SK-N-SH (cell line): Measurements from ENCODE around the gene CALML3. TPM values are rescaled to one million over a fixed set of nuclear protein-coding genes. Genes with fewer than 3 reads are reported as not detected.

Experiments
- CTCF ChIA-PET: fragments of 300-600, 350-600 bp; formaldehyde crosslinking; extraction: SDS; loops from one replicate; lab custom pipeline; 2021; lab: Yijun Ruan, JAX
- POLR2A ChIA-PET: fragments of 350-600 bp; sonication (Branson Sonifier 250); formaldehyde crosslinking; extraction: SDS; loops from one replicate; lab custom pipeline; 2020; ENCODE audit warnings: antibody characterized with exemption, inconsistent platforms; lab: Yijun Ruan, JAX
- DNase-seq: peaks from one replicate; pipeline ENCODE4 v3.0.0; 2012
- H2AFZ ChIP-seq: fragments of 200-600 bp; sonication (generic); 2 replicates; pipeline ENCODE4 v1.8.1; 2016; ENCODE audit warnings: antibody characterized with exemption, mild to moderate bottlenecking, low read depth
- H3F3A ChIP-seq: fragments of 200-600 bp; sonication (generic); replicated peaks from 2 replicates; pipeline ENCODE3; 2016; ENCODE audit warnings: antibody characterized with exemption, mild to moderate bottlenecking; ENCODE audit not compliant: insufficient read depth
- H3K27ac ChIP-seq, 2 experiments: fragments of 200-500 bp in 1 of 2; fragments of 200-600 bp in 1 of 2; sonication (Bioruptor generic) in 1 of 2; sonication (generic), shearing (Covaris generic) in 1 of 2; 2 replicates each; pipeline versions ENCODE4 v1.5.1 to v1.6.1; 2014 to 2016; ENCODE audit warnings: low read depth in 2 of 2, inconsistent platforms in 1 of 2, low read length in 1 of 2, mild to moderate bottlenecking in 1 of 2, mixed read lengths in 1 of 2
- H3K27me3 ChIP-seq: fragments of 200-600 bp; sonication (generic), shearing (Covaris generic); 2 replicates; pipeline ENCODE4 v1.6.1; 2016; ENCODE audit warnings: mixed run types; ENCODE audit not compliant: insufficient read depth
- H3K36me3 ChIP-seq, 2 experiments: fragments of 200-500 bp in 1 of 2; fragments of 200-600 bp in 1 of 2; sonication (Bioruptor generic) in 1 of 2; sonication (generic) in 1 of 2; replicated peaks in 1 of 2; 2 replicates each; pipeline versions ENCODE3 to v1.5.1; 2014 to 2016; ENCODE audit warnings: low read length in 1 of 2, mild to moderate bottlenecking in 1 of 2; ENCODE audit not compliant: insufficient read depth in 2 of 2, control insufficient read depth in 1 of 2
- H3K4me1 ChIP-seq, 2 experiments: fragments of 200-500 bp in 1 of 2; fragments of 200-600 bp in 1 of 2; sonication (Bioruptor generic) in 1 of 2; sonication (generic), shearing (Covaris generic) in 1 of 2; 2 replicates each; pipeline versions ENCODE4 v1.5.1 to v1.6.1; 2014 to 2016; ENCODE audit warnings: low read depth in 1 of 2, low read length in 1 of 2, mixed run types in 1 of 2; ENCODE audit not compliant: insufficient read depth in 2 of 2, control insufficient read depth in 1 of 2
- H3K4me2 ChIP-seq: fragments of 200-600 bp; sonication (generic), shearing (Covaris generic); 2 replicates; pipeline ENCODE4 v1.6.1; 2017; ENCODE audit warnings: mixed run types
- H3K4me3 ChIP-seq, 2 experiments: fragments of 200-500 bp in 1 of 2; fragments of 200-600 bp in 1 of 2; sonication (Bioruptor generic) in 1 of 2; sonication (generic), shearing (Covaris generic) in 1 of 2; 2 replicates each; pipeline versions ENCODE4 v1.5.1 to v1.8.1; 2014 to 2016; ENCODE audit warnings: low read depth in 2 of 2, inconsistent platforms in 1 of 2, low read length in 1 of 2, mild to moderate bottlenecking in 1 of 2, mixed read lengths in 1 of 2, moderate library complexity in 1 of 2
- H3K79me2 ChIP-seq: fragments of 200-600 bp; sonication (generic); 2 replicates; pipeline ENCODE4 v1.8.1; 2017; ENCODE audit warnings: mild to moderate bottlenecking; ENCODE audit not compliant: insufficient read depth
- H3K9ac ChIP-seq: fragments of 200-600 bp; sonication (generic); 2 replicates; pipeline ENCODE4 v1.6.1; 2017; ENCODE audit warnings: mixed run types
- H3K9me2 ChIP-seq: fragments of 200-600 bp; sonication (generic); 2 replicates; pipeline ENCODE4 v1.6.1; 2017; ENCODE audit warnings: mixed run types
- H3K9me3 ChIP-seq: fragments of 200-600 bp; sonication (generic); 2 replicates; pipeline ENCODE4 v1.6.1; 2017; ENCODE audit warnings: mixed run types, mild to moderate bottlenecking, moderate library complexity
- H4K20me1 ChIP-seq: fragments of 200-600 bp; sonication (generic); 2 replicates; pipeline ENCODE4 v1.6.1; 2017; ENCODE audit warnings: mild to moderate bottlenecking, mixed run types; ENCODE audit not compliant: insufficient read depth
- CHD2 ChIP-seq: fragments of 150-350 bp; IDR thresholded peaks from 2 replicates; pipeline ENCODE4 v1.6.1; 2018; ENCODE audit warnings: low read length; ENCODE audit not compliant: partially characterized antibody
- CTCF ChIP-seq: fragments of 200-600 bp; sonication (generic); IDR thresholded peaks from 2 replicates; pipeline ENCODE4 v1.6.1; 2017; ENCODE audit warnings: antibody characterized with exemption, mild to moderate bottlenecking, moderate library complexity
- ELF1 ChIP-seq: IDR thresholded peaks from 2 replicates; pipeline ENCODE4 v1.4.0; 2012
- EP300 ChIP-seq, 2 experiments: IDR thresholded peaks; 2 replicates each; pipeline versions ENCODE4 v1.4.0 to v1.6.1; 2012; ENCODE audit warnings: borderline replicate concordance in 1 of 2, low read depth in 1 of 2, low read length in 1 of 2
- EZH2phosphoT487 ChIP-seq: fragments of 200-600 bp; sonication (generic); IDR thresholded peaks from 2 replicates; pipeline ENCODE4 v1.6.1; 2017; ENCODE audit warnings: low read depth, mixed run types, mild to moderate bottlenecking, antibody characterized with exemption, moderate library complexity, borderline replicate concordance
- FOSL2 ChIP-seq: IDR thresholded peaks from 2 replicates; pipeline ENCODE4 v1.4.0; 2012; ENCODE audit warnings: low read depth, mild to moderate bottlenecking, moderate library complexity, borderline replicate concordance
- FOXJ3 ChIP-seq: sonication (generic); formaldehyde crosslinking; IDR thresholded peaks from 2 replicates; pipeline ENCODE4 v1.5.1; 2020; ENCODE audit warnings: mild to moderate bottlenecking, missing genetic modification reagents
- FOXM1 ChIP-seq: IDR thresholded peaks from 2 replicates; pipeline ENCODE4 v1.4.0; 2012; ENCODE audit warnings: low read depth, mild to moderate bottlenecking
- GABPA ChIP-seq: IDR thresholded peaks from 2 replicates; pipeline ENCODE4 v1.4.0; 2012; ENCODE audit warnings: low read depth, mild to moderate bottlenecking
- GATA2 ChIP-seq: sonication (generic); formaldehyde crosslinking; IDR thresholded peaks from 2 replicates; pipeline ENCODE4 v1.5.0; 2020; ENCODE audit warnings: mild to moderate bottlenecking, missing genetic modification reagents
- IRF3 ChIP-seq: fragments of 150-350 bp; IDR thresholded peaks from 2 replicates; pipeline ENCODE4 v1.6.1; 2016; ENCODE audit warnings: mild to moderate bottlenecking, low read depth, low read length
- JUND ChIP-seq: IDR thresholded peaks from 2 replicates; pipeline ENCODE4 v1.4.0; 2012
- MAX ChIP-seq: IDR thresholded peaks from 2 replicates; pipeline ENCODE4 v1.4.0; 2012; ENCODE audit warnings: low read depth
- MXI1 ChIP-seq: IDR thresholded peaks from 2 replicates; pipeline ENCODE4 v1.6.1; 2012; ENCODE audit warnings: mild to moderate bottlenecking, low read depth, low read length, improper control_type of control experiment
- NFIC ChIP-seq: IDR thresholded peaks from 2 replicates; pipeline ENCODE4 v1.4.0; 2012; ENCODE audit warnings: borderline replicate concordance
- NRF1 ChIP-seq: IDR thresholded peaks from 2 replicates; pipeline ENCODE4 v1.6.1; 2012; ENCODE audit warnings: low read depth, mild to moderate bottlenecking, low read length
- PBX3 ChIP-seq: IDR thresholded peaks from 2 replicates; pipeline ENCODE4; 2012
- RAD21 ChIP-seq: IDR thresholded peaks from 2 replicates; pipeline ENCODE4 v1.6.1; 2012; ENCODE audit warnings: mild to moderate bottlenecking, low read length
- RCOR1 ChIP-seq: fragments of 150-350 bp; IDR thresholded peaks from 2 replicates; pipeline ENCODE4 v1.6.1; 2017; ENCODE audit warnings: antibody characterized with exemption, low read length
- SIN3A ChIP-seq: IDR thresholded peaks from 2 replicates; pipeline ENCODE4 v1.6.1; 2012; ENCODE audit warnings: low read depth, mild to moderate bottlenecking, low read length, moderate library complexity, borderline replicate concordance
- TAF1 ChIP-seq: IDR thresholded peaks from 2 replicates; pipeline ENCODE4 v1.6.1; 2012; ENCODE audit warnings: low read depth, mild to moderate bottlenecking, low read length, moderate library complexity, borderline replicate concordance
- TCF12 ChIP-seq: IDR thresholded peaks from 2 replicates; pipeline ENCODE4 v1.4.0; 2012
- USF1 ChIP-seq: IDR thresholded peaks from 2 replicates; pipeline ENCODE4 v1.4.0; 2012; ENCODE audit warnings: low read depth, borderline replicate concordance
- YY1 ChIP-seq: IDR thresholded peaks from 2 replicates; pipeline ENCODE4 v1.4.0; 2012; ENCODE audit warnings: low read depth, mild to moderate bottlenecking
- WGBS: methylation state at CpG from one replicate; pipeline ENCODE4 v1.1.6; 2017; ENCODE audit warnings: low lambda C conversion rate; 5-methylcytosine and 5-hydroxymethylcytosine counted together
- polyA plus RNA-seq, 3 experiments: library from polyadenylated mRNA; depleted of rRNA; stranded (reverse); fragments of >200 nt; gene quantifications; 2 replicates each; pipeline ENCODE4 v1.2.3, GENCODE V29; 2012

Gene CALML3
- polyA plus RNA-seq, 1 of the 3 experiments (the other 2 are of a cell fraction): not detected

- Histone ChIP-seq H3K4me1 (no peaks in the 10 kb centered on the region), H3K4me2 (no peak overlapping the region), H3K36me3 (no peaks in the 10 kb centered on the region), H3K9ac (no peak overlapping the region), H3K9me3 (0 out of 2 replicates have a peak, but pooled peaks cover 16% of the 10 kb centered on the region), H3K9me2 (no peaks in the 10 kb centered on the region), H3K27ac (no peak overlapping the region), H4K20me1 (no peaks in the 10 kb centered on the region), H2AFZ (no peak overlapping the region), H3K79me2 (no peaks in the 10 kb centered on the region), H3K27me3 (no peaks in the 10 kb centered on the region), H3K4me3 (no peak overlapping the region), H3F3A (no peaks in the 10 kb centered on the region)
- POLR2A ChIA-PET: no interaction called here
- no peak for TF ChIP-seq CHD2
- no peak for TF ChIP-seq NFIC
- no peak for TF ChIP-seq FOXJ3 (CRISPR knock-in tag)
- no peak for TF ChIP-seq GATA2 (CRISPR knock-in tag)
- no peak for TF ChIP-seq RCOR1
- TF ChIP-seq FOXM1: no peak
- TF ChIP-seq ELF1: no peak
- TF ChIP-seq USF1: no peak
- TF ChIP-seq CTCF: no peak
- no peak for TF ChIP-seq EZH2phosphoT487
- TF ChIP-seq GABPA: no peak
- TF ChIP-seq YY1: no peak
- 90% methylated on average over 9 of the region's 9 CpGs for WGBS
- DNase-seq: no peak
- CTCF ChIA-PET: interaction anchor here (1.4 kb wide), 1 partner anchor 96 kb away, joined by 3 read pairs; no protein-coding TSS in a partner anchor
These were observed 13.7 kb downstream of the CALML3 start for GRCh38 chr10:5538446-5538845.

- Histone ChIP-seq H3F3A (no peaks in the 10 kb centered on the region), H3K9me3 (0 out of 2 replicates have a peak, but pooled peaks cover 16% of the 10 kb centered on the region), H3K4me3 (no peak overlapping the region), H3K4me1 (no peaks in the 10 kb centered on the region), H3K27ac (no peak overlapping the region), H3K9ac (no peak overlapping the region), H4K20me1 (no peaks in the 10 kb centered on the region), H2AFZ (no peak overlapping the region), H3K4me2 (no peak overlapping the region), H3K9me2 (no peaks in the 10 kb centered on the region), H3K36me3 (no peaks in the 10 kb centered on the region), H3K27me3 (no peaks in the 10 kb centered on the region), H3K79me2 (no peaks in the 10 kb centered on the region)
- POLR2A ChIA-PET: no interaction called here
- no peak for DNase-seq
- CTCF ChIA-PET: interaction anchor here (1.4 kb wide), 1 partner anchor 97 kb away, joined by 3 read pairs; no protein-coding TSS in a partner anchor
- 90% methylated on average over 19 of the region's 19 CpGs for WGBS
- no peak for TF ChIP-seq NRF1
- TF ChIP-seq EP300 (IDR thresholded peaks at IDR 0.05; ENCODE audit: borderline replicate concordance in 1 of 2, low read depth in 1 of 2, low read length in 1 of 2): no peak
- TF ChIP-seq FOSL2: no peak
- TF ChIP-seq NFIC: no peak
- no peak for TF ChIP-seq EZH2phosphoT487
- TF ChIP-seq JUND: no peak
- TF ChIP-seq TCF12: no peak
- TF ChIP-seq FOXM1: no peak
- no peak for TF ChIP-seq PBX3
- TF ChIP-seq MAX: no peak
- no peak for TF ChIP-seq RAD21
- TF ChIP-seq IRF3: no peak
- TF ChIP-seq SIN3A: no peak
- no peak for TF ChIP-seq MXI1
- no peak for TF ChIP-seq YY1
- TF ChIP-seq TAF1: no peak
These were observed 14.3 kb downstream of the CALML3 start for GRCh38 chr10:5538892-5539651.
